Measurements from ENCODE around the gene DES.

DNA sequence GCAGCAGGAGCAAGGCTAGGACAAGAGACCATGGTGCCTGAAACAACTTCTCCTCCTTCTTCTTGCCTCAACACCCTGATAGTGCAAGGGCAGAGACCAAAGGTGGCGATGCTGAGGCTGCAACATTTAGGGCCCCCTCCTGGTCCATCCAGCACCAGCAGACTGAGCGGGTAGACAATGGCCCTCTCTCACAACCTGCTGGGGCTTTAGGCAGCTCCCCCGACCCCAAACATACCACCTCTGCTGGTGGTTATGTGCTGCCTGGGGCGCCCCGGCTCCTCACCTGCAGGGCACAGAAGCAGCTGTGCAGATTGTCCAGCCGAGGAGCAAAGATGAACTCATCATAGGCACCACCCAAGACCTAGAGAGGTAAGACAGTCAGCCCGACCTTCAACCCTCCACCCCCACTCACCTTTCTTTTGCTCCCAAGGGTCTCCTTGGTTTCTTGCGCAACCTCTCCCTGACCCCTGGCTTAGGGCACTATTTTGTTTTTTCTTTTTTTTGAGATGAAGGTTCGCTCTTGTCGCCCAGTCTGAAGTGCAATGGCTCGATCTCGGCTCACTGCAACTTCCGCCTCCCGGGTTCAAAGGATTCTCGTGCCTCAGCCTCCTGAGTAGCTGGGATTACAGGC, 34.0 kb upstream of the DES start:
- no peak for TF ChIP-seq POLR2A (IDR thresholded peaks at IDR 0.05)
- TF ChIP-seq, protein P1, sequence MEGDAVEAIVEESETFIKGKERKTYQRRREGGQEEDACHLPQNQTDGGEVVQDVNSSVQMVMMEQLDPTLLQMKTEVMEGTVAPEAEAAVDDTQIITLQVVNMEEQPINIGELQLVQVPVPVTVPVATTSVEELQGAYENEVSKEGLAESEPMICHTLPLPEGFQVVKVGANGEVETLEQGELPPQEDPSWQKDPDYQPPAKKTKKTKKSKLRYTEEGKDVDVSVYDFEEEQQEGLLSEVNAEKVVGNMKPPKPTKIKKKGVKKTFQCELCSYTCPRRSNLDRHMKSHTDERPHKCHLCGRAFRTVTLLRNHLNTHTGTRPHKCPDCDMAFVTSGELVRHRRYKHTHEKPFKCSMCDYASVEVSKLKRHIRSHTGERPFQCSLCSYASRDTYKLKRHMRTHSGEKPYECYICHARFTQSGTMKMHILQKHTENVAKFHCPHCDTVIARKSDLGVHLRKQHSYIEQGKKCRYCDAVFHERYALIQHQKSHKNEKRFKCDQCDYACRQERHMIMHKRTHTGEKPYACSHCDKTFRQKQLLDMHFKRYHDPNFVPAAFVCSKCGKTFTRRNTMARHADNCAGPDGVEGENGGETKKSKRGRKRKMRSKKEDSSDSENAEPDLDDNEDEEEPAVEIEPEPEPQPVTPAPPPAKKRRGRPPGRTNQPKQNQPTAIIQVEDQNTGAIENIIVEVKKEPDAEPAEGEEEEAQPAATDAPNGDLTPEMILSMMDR (IDR thresholded peaks at IDR 0.05) = no peak

Data from body of pancreas (tissue), 4 donors.